OCI-LY1 (cell line): ENCODE data around the gene DIP2B.

Experiments
- H2AFZ ChIP-seq: fragments of 200-600 bp; sonication (generic), shearing (Covaris generic); 2 replicates; pipeline ENCODE4 v1.6.0; 2014; ENCODE audit warnings: antibody characterized with exemption, mild to moderate bottlenecking, low read length
- H3F3A ChIP-seq: fragments of 200-600 bp; sonication (generic), shearing (Covaris generic); 2 replicates; pipeline ENCODE4 v1.6.0; 2014; ENCODE audit warnings: mild to moderate bottlenecking, antibody characterized with exemption, low read length, moderate library complexity; ENCODE audit not compliant: insufficient read depth
- H3K27ac ChIP-seq: fragments of 200-600 bp; sonication (generic); 2 replicates; pipeline ENCODE4 v1.5.1; 2014; ENCODE audit warnings: low read length, mixed run types, mild to moderate bottlenecking, low read depth; ENCODE audit not compliant: poor library complexity, severe bottlenecking
- H3K27me3 ChIP-seq: fragments of 200-600 bp; sonication (generic); 2 replicates; pipeline ENCODE4 v1.6.0; 2014; ENCODE audit warnings: antibody characterized with exemption, mild to moderate bottlenecking, low read length, moderate library complexity; ENCODE audit not compliant: insufficient read depth
- H3K36me3 ChIP-seq: fragments of 200-600 bp; sonication (generic); 2 replicates; pipeline ENCODE4 v1.6.1; 2014; ENCODE audit warnings: mild to moderate bottlenecking, antibody characterized with exemption, low read length, moderate library complexity, mixed read lengths; ENCODE audit not compliant: insufficient read depth
- H3K4me1 ChIP-seq: fragments of 200-600 bp; sonication (generic); 2 replicates; pipeline ENCODE4 v1.5.1; 2014; ENCODE audit warnings: mild to moderate bottlenecking, low read length, moderate library complexity; ENCODE audit not compliant: insufficient read depth, severe bottlenecking
- H3K4me2 ChIP-seq: fragments of 200-600 bp; sonication (generic), shearing (Covaris generic); 2 replicates; pipeline ENCODE4 v1.6.1; 2014; ENCODE audit warnings: low read length
- H3K4me3 ChIP-seq: fragments of 200-600 bp; sonication (generic); 2 replicates; pipeline ENCODE4 v1.5.1; 2014; ENCODE audit warnings: low read length, low read depth, mild to moderate bottlenecking, mixed read lengths; ENCODE audit not compliant: poor library complexity, severe bottlenecking
- H3K79me2 ChIP-seq: fragments of 200-600 bp; shearing (Covaris generic); 2 replicates; pipeline ENCODE4 v1.6.1; 2016; ENCODE audit warnings: mixed run types, low read length, mixed read lengths; ENCODE audit not compliant: insufficient read depth
- H3K9ac ChIP-seq: fragments of 200-600 bp; sonication (generic), shearing (Covaris generic); 2 replicates; pipeline ENCODE4 v1.6.1; 2014; ENCODE audit warnings: mild to moderate bottlenecking, low read length, mixed read lengths
- H3K9me2 ChIP-seq: fragments of 200-600 bp; sonication (generic), shearing (Covaris generic); 2 replicates; pipeline ENCODE4 v1.6.1; 2014; ENCODE audit warnings: low read depth, mild to moderate bottlenecking, low read length, mixed read lengths
- H3K9me3 ChIP-seq: fragments of 200-600 bp; shearing (Covaris generic); 2 replicates; pipeline ENCODE4 v1.6.1; 2014; ENCODE audit warnings: low read length, mixed read lengths
- H4K20me1 ChIP-seq: fragments of 200-600 bp; sonication (generic), shearing (Covaris generic); 2 replicates; pipeline ENCODE4 v1.6.0; 2016; ENCODE audit warnings: mild to moderate bottlenecking, low read length; ENCODE audit not compliant: insufficient read depth
- CTCF ChIP-seq: fragments of 200-600 bp; sonication (generic), shearing (Covaris generic); IDR thresholded peaks from 2 replicates; pipeline ENCODE4 v1.5.1; 2017; ENCODE audit warnings: mild to moderate bottlenecking, antibody characterized with exemption, low read length, moderate library complexity, mixed read lengths
- EZH2 ChIP-seq: fragments of 200-600 bp; sonication (generic), shearing (Covaris generic); IDR thresholded peaks from 2 replicates; pipeline ENCODE4 v1.8.0; 2017; ENCODE audit warnings: borderline replicate concordance, mixed run types, mild to moderate bottlenecking, antibody characterized with exemption, low read length, moderate library complexity, mixed read lengths

Gene DIP2B

DNA sequence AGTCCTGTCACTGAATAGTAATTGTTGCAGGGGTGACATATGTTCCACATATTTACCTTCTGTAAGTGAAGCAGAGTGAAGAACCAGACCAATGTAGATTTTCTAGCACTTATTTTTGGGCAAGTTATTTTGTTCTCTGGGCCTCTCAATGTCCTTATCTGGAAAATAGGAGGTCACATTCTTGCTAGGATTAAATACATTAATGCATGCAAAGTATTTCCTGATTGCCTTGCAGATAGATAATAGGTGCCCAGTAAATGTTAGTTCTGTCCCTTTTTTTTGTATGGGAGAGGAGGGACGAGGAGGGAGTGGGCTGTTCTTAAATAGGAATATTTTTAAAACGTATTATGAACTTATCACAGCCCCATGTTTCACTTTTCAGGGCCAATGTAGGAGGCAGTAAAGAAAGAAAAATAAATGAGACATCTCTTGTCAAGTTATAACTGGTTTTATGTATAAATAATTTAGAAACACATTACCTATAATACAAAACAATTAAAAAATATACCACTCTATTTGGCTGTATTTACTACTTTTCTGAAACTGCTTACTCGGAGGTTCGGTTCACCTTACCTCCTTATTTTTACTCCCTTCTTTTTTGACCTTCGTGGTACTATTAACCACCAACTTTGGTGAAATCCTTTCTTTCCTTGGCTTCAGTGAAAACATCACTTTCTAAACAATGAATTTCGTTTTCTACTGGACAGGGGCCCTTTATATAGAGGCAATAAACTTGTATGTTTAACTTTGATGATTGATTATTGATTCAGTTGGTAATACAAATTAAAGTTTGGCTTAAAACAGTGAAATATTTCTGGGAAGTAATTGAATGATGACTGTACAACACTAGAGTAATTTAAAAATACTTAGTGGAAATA is 41.9 kb downstream of the DIP2B start:
- H3K27me3 ChIP-seq = no peaks in the 10 kb centered on the region
- H3K4me3 ChIP-seq = no peak overlapping the region
- H3K4me2 ChIP-seq = no peak overlapping the region
- H3K9me3 ChIP-seq = peaks cover 3% of the 10 kb centered on the region; the same call in 1 of the 2 replicates
- TF ChIP-seq EZH2 = no peak
- no peak for TF ChIP-seq CTCF
- no peak overlapping the region for H3K27ac ChIP-seq
- H3K9ac ChIP-seq = no peak overlapping the region
- H2AFZ ChIP-seq = no peak overlapping the region
- H3F3A ChIP-seq = no peaks in the 10 kb centered on the region
- H3K4me1 ChIP-seq = no peaks in the 10 kb centered on the region
- H3K79me2 ChIP-seq = no peaks in the 10 kb centered on the region
- no peaks in the 10 kb centered on the region for H3K36me3 ChIP-seq
- H3K9me2 ChIP-seq = no peaks in the 10 kb centered on the region
- H4K20me1 ChIP-seq = no peaks in the 10 kb centered on the region

DNA sequence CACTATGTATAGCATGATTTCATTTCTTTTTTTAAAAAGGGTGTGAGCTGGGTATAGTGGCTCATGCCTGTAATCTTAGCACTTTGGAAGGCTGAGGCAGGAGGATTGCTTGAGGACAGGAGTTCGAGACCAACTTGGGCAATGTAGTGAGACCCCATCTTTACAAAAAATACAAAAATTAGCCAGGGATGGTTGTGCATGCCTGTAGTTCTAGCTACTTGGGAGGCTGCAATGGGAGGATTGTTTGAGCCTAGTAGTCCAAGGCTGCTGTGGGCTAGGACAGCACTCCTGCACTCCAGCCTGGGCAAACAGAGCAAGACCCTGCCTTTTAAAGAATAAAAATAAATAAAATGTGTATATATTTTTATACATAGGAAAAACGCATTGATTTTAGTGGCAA is 43.0 kb downstream of the DIP2B start:
- H4K20me1 ChIP-seq = no peaks in the 10 kb centered on the region
- no peak overlapping the region for H3K9ac ChIP-seq
- H3K4me2 ChIP-seq = no peak overlapping the region
- H3K79me2 ChIP-seq = no peaks in the 10 kb centered on the region
- H3F3A ChIP-seq = no peaks in the 10 kb centered on the region
- no peaks in the 10 kb centered on the region for H3K27me3 ChIP-seq
- TF ChIP-seq CTCF = no peak
- TF ChIP-seq EZH2 = no peak
- no peaks in the 10 kb centered on the region for H3K4me1 ChIP-seq
- H3K36me3 ChIP-seq = no peaks in the 10 kb centered on the region
- H3K27ac ChIP-seq = no peak overlapping the region
- H3K4me3 ChIP-seq = no peak overlapping the region
- no peaks in the 10 kb centered on the region for H3K9me2 ChIP-seq
- no peak overlapping the region for H2AFZ ChIP-seq
- peaks cover 6% of the 10 kb centered on the region; the same call in 1 of the 2 replicates for H3K9me3 ChIP-seq

DNA sequence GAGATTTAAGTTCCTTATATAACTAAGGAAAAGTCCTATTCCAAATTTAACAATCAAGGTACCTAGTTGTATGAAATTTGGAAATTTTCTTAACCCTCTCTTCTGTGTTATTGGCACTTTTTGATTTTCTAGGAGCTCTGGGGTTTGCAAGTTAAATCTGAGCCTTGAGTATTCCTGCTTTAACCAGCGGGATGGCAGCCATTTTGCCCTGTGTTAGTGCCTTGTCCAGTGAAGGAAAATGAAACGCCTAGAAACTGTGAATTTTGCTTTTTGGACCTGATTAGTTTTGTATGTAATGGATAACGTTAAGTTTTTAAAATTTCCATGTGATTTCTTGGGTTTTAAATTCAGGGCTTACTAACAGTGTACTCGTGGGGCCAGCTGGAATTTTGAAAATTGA is 45.1 kb downstream of the DIP2B start:
- no peak overlapping the region for H3K4me2 ChIP-seq
- no peaks in the 10 kb centered on the region for H3K36me3 ChIP-seq
- H3K27me3 ChIP-seq = no peaks in the 10 kb centered on the region
- TF ChIP-seq CTCF = no peak
- no peak for TF ChIP-seq EZH2
- H3K4me3 ChIP-seq = no peak overlapping the region
- no peaks in the 10 kb centered on the region for H3K9me2 ChIP-seq
- H4K20me1 ChIP-seq = no peaks in the 10 kb centered on the region
- no peaks in the 10 kb centered on the region for H3K79me2 ChIP-seq
- no peak overlapping the region for H2AFZ ChIP-seq
- no peaks in the 10 kb centered on the region for H3K4me1 ChIP-seq
- no peak overlapping the region for H3K9ac ChIP-seq
- H3K27ac ChIP-seq = no peak overlapping the region
- peaks cover 6% of the 10 kb centered on the region; the same call in 1 of the 2 replicates for H3K9me3 ChIP-seq
- no peaks in the 10 kb centered on the region for H3F3A ChIP-seq
